OCI-LY7 (cell line): ENCODE measurements around the gene SLC8A1.

Experiments
- CTCF ChIP-seq: fragments of 200-600 bp; sonication (generic); conservative IDR thresholded peaks from 2 replicates; pipeline ENCODE4 v1.5.1; 2014; ENCODE audit warnings: mild to moderate bottlenecking, antibody characterized with exemption, low read length, moderate library complexity, mixed read lengths
- EZH2phosphoT487 ChIP-seq: fragments of 200-600 bp; sonication (generic); IDR thresholded peaks from 2 replicates; pipeline ENCODE4 v1.6.1; 2018; ENCODE audit warnings: low read depth, borderline replicate concordance, mild to moderate bottlenecking, mixed run types, antibody characterized with exemption, low read length, moderate library complexity, mixed read lengths

GRCh38 chr2:40178971-40179370, 272.9 kb downstream of the SLC8A1 start:
- TF ChIP-seq EZH2phosphoT487 (no peak), CTCF (no peak)
